ENCODE measurements around the gene CACNG6.
"Not testable (repeated sequence)": the region's sequence is repeated elsewhere in the genome, so short reads cannot be mapped to it uniquely, and the experiment has no call there.

DNA sequence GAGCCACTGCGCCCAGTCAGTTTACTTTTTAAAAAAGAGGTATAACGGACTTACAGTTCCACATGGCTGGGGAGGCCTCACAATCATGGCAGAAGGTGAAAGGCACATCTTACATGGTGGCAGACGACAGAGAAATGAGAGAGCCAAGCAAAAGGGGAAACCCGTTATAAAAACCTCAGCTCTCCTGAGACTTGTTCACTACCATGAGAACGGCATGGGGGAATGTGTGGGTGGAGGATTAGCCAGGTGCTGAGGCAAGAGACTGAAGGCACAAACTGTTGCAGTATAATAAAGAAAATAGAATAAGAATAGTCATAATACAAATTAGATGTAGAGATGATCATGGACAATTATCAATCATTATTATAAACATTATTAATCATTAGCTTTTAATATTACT, 45.1 kb downstream of the CACNG6 start:
- not testable (repeated sequence) for TF ChIP-seq POLR2AphosphoS5 (IDR thresholded peaks at IDR 0.05; ENCODE audit: borderline replicate concordance, low read depth, low read length); EZH2 (IDR thresholded peaks at IDR 0.05)
